ENCODE results near the gene ZNF879. TPM values are rescaled to one million over a fixed set of nuclear protein-coding genes. Genes with fewer than 3 reads are reported as not detected.

ZNF879 gene
- total RNA-seq: 1.2 and 2.9 TPM in 2 replicates

GRCh38 chr5:179023528-179024189, at the start of gene ZNF879:
Gene ZNF879 (plus strand): TSS chr5:179023804. CDS start chr5:179025005, 1,201 bp downstream.

GRCh38 chr5:178994580-178995340, 28.8 kb upstream of the ZNF879 start, which contains the start of gene GRM6:
Gene GRM6 (minus strand): TSS chr5:178995320. CDS start chr5:178994944, 376 bp downstream.

DNA sequence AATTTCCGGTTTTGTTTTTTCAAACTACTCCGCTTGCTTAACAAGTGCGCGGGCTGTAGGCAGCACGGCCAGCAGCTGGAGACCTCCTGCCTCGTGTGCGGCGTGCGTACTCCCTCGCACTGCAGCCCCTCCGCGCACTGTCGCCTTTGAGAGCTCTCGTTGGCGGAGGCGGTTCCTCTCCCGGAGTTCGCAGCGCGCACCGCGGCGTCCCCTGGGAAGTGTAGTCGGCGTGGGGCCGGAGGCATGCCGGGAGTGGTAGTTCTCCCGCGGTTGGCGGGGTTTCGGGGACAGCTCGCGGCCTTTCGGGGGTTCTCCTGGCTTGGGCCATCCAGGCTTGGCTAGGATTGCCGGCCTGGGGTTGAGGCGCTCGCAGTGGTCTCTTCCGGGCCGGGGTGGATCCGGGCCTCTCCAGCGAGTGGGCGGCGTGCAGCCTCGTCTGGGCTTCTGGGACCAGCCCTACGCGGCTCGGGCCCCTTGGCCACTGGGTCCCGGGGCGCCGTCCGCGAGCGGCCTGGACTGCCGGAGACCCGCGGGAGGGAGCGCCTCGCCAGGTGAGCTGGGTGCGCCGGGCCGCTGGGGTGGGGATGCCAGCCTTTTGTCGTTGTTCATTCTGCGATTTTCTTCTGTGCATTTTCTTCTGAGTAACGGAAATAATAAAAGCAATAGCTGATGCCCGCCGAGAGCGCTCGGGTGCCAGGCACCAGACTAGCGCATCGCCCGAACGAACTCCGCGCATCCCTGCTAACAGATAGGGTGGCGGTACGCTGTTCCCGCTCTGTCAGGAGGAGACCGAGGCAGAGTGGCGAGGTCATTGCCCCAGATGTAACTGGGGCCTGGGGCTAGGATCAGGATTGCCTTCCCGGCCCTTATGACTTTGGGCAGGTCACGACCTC, 36.8 kb downstream of the ZNF879 start, which contains the start of gene ZNF354C:
Gene ZNF354C, plus strand, starts transcription at position 258 of the 893 bp plus-strand sequence. CDS start 1,696 bp downstream, outside the sequence.

Other genes starting within 250 kb of the ZNF879 start
- gene ZNF354B, start 163.9 kb upstream of the ZNF879 start, total RNA-seq: 3.3 and 4.7 TPM in 2 replicates
- 0.67 and 1.0 TPM in 2 replicates for gene ZFP2, start 127.9 kb upstream of the ZNF879 start, total RNA-seq
- 0.84 and 1.2 TPM in 2 replicates for gene ZNF454, start 82.6 kb upstream of the ZNF879 start, total RNA-seq
- not detected in 2 replicates for gene GRM6, start 28.5 kb upstream of the ZNF879 start, total RNA-seq
- 2.8 and 3.0 TPM in 2 replicates for gene ZNF354C, start 36.6 kb downstream of the ZNF879 start, total RNA-seq

Measured in bronchus fibroblast of lung (primary cell).